SK-N-SH (cell line): ENCODE measurements around the gene KCNJ4.

Experiments
- CHD2 ChIP-seq: fragments of 150-350 bp; IDR thresholded peaks from 2 replicates; pipeline ENCODE4 v1.6.1; 2018; ENCODE audit warnings: low read length; ENCODE audit not compliant: partially characterized antibody
- EP300 ChIP-seq, 2 experiments: IDR thresholded peaks; 2 replicates each; pipeline versions ENCODE4 v1.4.0 to v1.6.1; 2012; ENCODE audit warnings: borderline replicate concordance in 1 of 2, low read depth in 1 of 2, low read length in 1 of 2
- EZH2phosphoT487 ChIP-seq: fragments of 200-600 bp; sonication (generic); IDR thresholded peaks from 2 replicates; pipeline ENCODE4 v1.6.1; 2017; ENCODE audit warnings: low read depth, mixed run types, mild to moderate bottlenecking, antibody characterized with exemption, moderate library complexity, borderline replicate concordance
- FOXM1 ChIP-seq: IDR thresholded peaks from 2 replicates; pipeline ENCODE4 v1.4.0; 2012; ENCODE audit warnings: low read depth, mild to moderate bottlenecking
- IRF3 ChIP-seq: fragments of 150-350 bp; IDR thresholded peaks from 2 replicates; pipeline ENCODE4 v1.6.1; 2016; ENCODE audit warnings: mild to moderate bottlenecking, low read depth, low read length
- MXI1 ChIP-seq: IDR thresholded peaks from 2 replicates; pipeline ENCODE4 v1.6.1; 2012; ENCODE audit warnings: mild to moderate bottlenecking, low read depth, low read length, improper control_type of control experiment
- NFIC ChIP-seq: IDR thresholded peaks from 2 replicates; pipeline ENCODE4 v1.4.0; 2012; ENCODE audit warnings: borderline replicate concordance
- POLR2AphosphoS5 ChIP-seq: IDR thresholded peaks from 2 replicates; pipeline ENCODE4 v1.6.1; 2012; ENCODE audit warnings: low read depth, low read length
- RCOR1 ChIP-seq: fragments of 150-350 bp; IDR thresholded peaks from 2 replicates; pipeline ENCODE4 v1.6.1; 2017; ENCODE audit warnings: antibody characterized with exemption, low read length
- SMC3 ChIP-seq: IDR thresholded peaks from 2 replicates; pipeline ENCODE4 v1.6.1; 2012; ENCODE audit warnings: low read depth, low read length, improper control_type of control experiment
- TAF1 ChIP-seq: IDR thresholded peaks from 2 replicates; pipeline ENCODE4 v1.6.1; 2012; ENCODE audit warnings: low read depth, mild to moderate bottlenecking, low read length, moderate library complexity, borderline replicate concordance
- TCF12 ChIP-seq: IDR thresholded peaks from 2 replicates; pipeline ENCODE4 v1.4.0; 2012
- YY1 ChIP-seq: IDR thresholded peaks from 2 replicates; pipeline ENCODE4 v1.4.0; 2012; ENCODE audit warnings: low read depth, mild to moderate bottlenecking
- TF ChIP-seq, protein P1 (sequence below): fragments of 200-600 bp; sonication (generic); IDR thresholded peaks from 2 replicates; pipeline ENCODE4 v1.6.1; 2017; ENCODE audit warnings: antibody characterized with exemption, mild to moderate bottlenecking, moderate library complexity

- TF ChIP-seq, protein P1, sequence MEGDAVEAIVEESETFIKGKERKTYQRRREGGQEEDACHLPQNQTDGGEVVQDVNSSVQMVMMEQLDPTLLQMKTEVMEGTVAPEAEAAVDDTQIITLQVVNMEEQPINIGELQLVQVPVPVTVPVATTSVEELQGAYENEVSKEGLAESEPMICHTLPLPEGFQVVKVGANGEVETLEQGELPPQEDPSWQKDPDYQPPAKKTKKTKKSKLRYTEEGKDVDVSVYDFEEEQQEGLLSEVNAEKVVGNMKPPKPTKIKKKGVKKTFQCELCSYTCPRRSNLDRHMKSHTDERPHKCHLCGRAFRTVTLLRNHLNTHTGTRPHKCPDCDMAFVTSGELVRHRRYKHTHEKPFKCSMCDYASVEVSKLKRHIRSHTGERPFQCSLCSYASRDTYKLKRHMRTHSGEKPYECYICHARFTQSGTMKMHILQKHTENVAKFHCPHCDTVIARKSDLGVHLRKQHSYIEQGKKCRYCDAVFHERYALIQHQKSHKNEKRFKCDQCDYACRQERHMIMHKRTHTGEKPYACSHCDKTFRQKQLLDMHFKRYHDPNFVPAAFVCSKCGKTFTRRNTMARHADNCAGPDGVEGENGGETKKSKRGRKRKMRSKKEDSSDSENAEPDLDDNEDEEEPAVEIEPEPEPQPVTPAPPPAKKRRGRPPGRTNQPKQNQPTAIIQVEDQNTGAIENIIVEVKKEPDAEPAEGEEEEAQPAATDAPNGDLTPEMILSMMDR: no peak
- TF ChIP-seq TAF1: no peak
- no peak for TF ChIP-seq CHD2
- no peak for TF ChIP-seq POLR2AphosphoS5
- no peak for TF ChIP-seq EP300 (IDR thresholded peaks at IDR 0.05; ENCODE audit: borderline replicate concordance in 1 of 2, low read depth in 1 of 2, low read length in 1 of 2)
- no peak for TF ChIP-seq EZH2phosphoT487
- TF ChIP-seq YY1: no peak
- TF ChIP-seq SMC3: no peak
- no peak for TF ChIP-seq MXI1
- no peak for TF ChIP-seq RCOR1
- no peak for TF ChIP-seq TCF12
- TF ChIP-seq IRF3: no peak
- no peak for TF ChIP-seq NFIC
- TF ChIP-seq FOXM1: no peak
Measured at GRCh38 chr22:38404419-38404818, 50.6 kb downstream of the KCNJ4 start.
